Osteoblast (primary cell): Measurements from ENCODE around the gene DBH. TPM values are rescaled to one million over a fixed set of nuclear protein-coding genes. Genes with fewer than 3 reads are reported as not detected.

Experiments
- DNase-seq: peaks from one replicate; pipeline ENCODE4 v3.0.0; 2011; ENCODE audit warnings: low spot score, mixed read lengths; ENCODE audit not compliant: insufficient read length; ENCODE audit errors: missing footprints
- H2AFZ ChIP-seq: 2 replicates; pipeline ENCODE4 v1.6.0; 2011; ENCODE audit warnings: mild to moderate bottlenecking, low read length
- H3K27ac ChIP-seq: 2 replicates; pipeline ENCODE4 v1.5.1; 2011; ENCODE audit warnings: mild to moderate bottlenecking, low read depth, low read length, moderate library complexity
- H3K27me3 ChIP-seq: 2 replicates; pipeline ENCODE4 v1.6.0; 2012; ENCODE audit warnings: mild to moderate bottlenecking, control low read depth, inconsistent platforms, low read length, moderate library complexity; ENCODE audit not compliant: insufficient read depth
- H3K36me3 ChIP-seq: 2 replicates; pipeline ENCODE4 v1.5.1; 2011; ENCODE audit warnings: mild to moderate bottlenecking, low read length, control low read depth, moderate library complexity; ENCODE audit not compliant: insufficient read depth
- H3K4me1 ChIP-seq: 2 replicates; pipeline ENCODE4 v1.5.1; 2011; ENCODE audit warnings: mild to moderate bottlenecking, low read length, control low read depth, moderate library complexity; ENCODE audit not compliant: insufficient read depth
- H3K4me2 ChIP-seq: 2 replicates; pipeline ENCODE4 v1.6.0; 2011; ENCODE audit warnings: mild to moderate bottlenecking, low read length; ENCODE audit not compliant: insufficient read depth
- H3K4me3 ChIP-seq: fragments of 200-600 bp; sonication (generic); 3 replicates; pipeline ENCODE4 v1.5.1; 2012; ENCODE audit warnings: mild to moderate bottlenecking, low read length, inconsistent platforms; ENCODE audit not compliant: insufficient read depth
- H3K79me2 ChIP-seq: 2 replicates; pipeline ENCODE4 v1.6.0; 2012; ENCODE audit warnings: mild to moderate bottlenecking, low read length, control low read depth, inconsistent platforms; ENCODE audit not compliant: insufficient read depth
- H3K9me3 ChIP-seq: 2 replicates; pipeline ENCODE4 v1.5.1; 2011; ENCODE audit warnings: low read depth, low read length, control low read depth
- H4K20me1 ChIP-seq: 2 replicates; pipeline ENCODE4 v1.6.0; 2012; ENCODE audit warnings: mild to moderate bottlenecking, low read length, control low read depth; ENCODE audit not compliant: insufficient read depth
- CTCF ChIP-seq: IDR thresholded peaks from 2 replicates; pipeline ENCODE4 v1.5.1; 2011; ENCODE audit warnings: mild to moderate bottlenecking, low read depth, low read length, moderate library complexity; ENCODE audit errors: extremely low read depth
- total RNA-seq: library from RNA; depleted of rRNA; stranded (reverse); fragments of >200 nt; gene quantifications from 2 replicates; pipeline ENCODE4 v1.2.3, GENCODE V29; 2012

Gene DBH
- total RNA-seq, 1 donor = not detected

- no peaks in the 10 kb centered on the region for H3K9me3 ChIP-seq
- no peak for TF ChIP-seq CTCF
- H3K4me1 ChIP-seq = no peaks in the 10 kb centered on the region
- no peaks in the 10 kb centered on the region for H4K20me1 ChIP-seq
- H2AFZ ChIP-seq = no peak overlapping the region
- H3K4me3 ChIP-seq = no peak overlapping the region
- H3K27ac ChIP-seq = no peak overlapping the region
- peaks cover 47% of the 10 kb centered on the region for H3K27me3 ChIP-seq
- H3K79me2 ChIP-seq = no peaks in the 10 kb centered on the region
- H3K36me3 ChIP-seq = no peaks in the 10 kb centered on the region
- peak; percentile 60 for DNase-seq
- no peak overlapping the region for H3K4me2 ChIP-seq
Measured at GRCh38 chr9:133615606-133616188, 20.5 kb upstream of the DBH start.

- H2AFZ ChIP-seq = no peak overlapping the region
- H4K20me1 ChIP-seq = no peaks in the 10 kb centered on the region
- no peak overlapping the region for H3K4me2 ChIP-seq
- no peaks in the 10 kb centered on the region for H3K79me2 ChIP-seq
- peak; percentile 48 for DNase-seq
- H3K27ac ChIP-seq = no peak overlapping the region
- TF ChIP-seq CTCF = no peak
- peaks cover 55% of the 10 kb centered on the region for H3K27me3 ChIP-seq
- no peak overlapping the region for H3K4me3 ChIP-seq
- H3K36me3 ChIP-seq = no peaks in the 10 kb centered on the region
- H3K9me3 ChIP-seq = no peaks in the 10 kb centered on the region
- no peaks in the 10 kb centered on the region for H3K4me1 ChIP-seq
Measured at GRCh38 chr9:133616643-133617405, 19.3 kb upstream of the DBH start.

GRCh38 chr9:133618726-133619125 is 17.4 kb upstream of the DBH start:
- H3K27ac ChIP-seq = no peak overlapping the region
- H3K4me3 ChIP-seq = no peak overlapping the region
- H3K4me2 ChIP-seq = no peak overlapping the region
- H3K79me2 ChIP-seq = no peaks in the 10 kb centered on the region
- no peak for DNase-seq
- no peaks in the 10 kb centered on the region for H3K9me3 ChIP-seq
- H4K20me1 ChIP-seq = no peaks in the 10 kb centered on the region
- H2AFZ ChIP-seq = no peak overlapping the region
- H3K4me1 ChIP-seq = no peaks in the 10 kb centered on the region
- no peaks in the 10 kb centered on the region for H3K36me3 ChIP-seq
- peaks cover 58% of the 10 kb centered on the region for H3K27me3 ChIP-seq
- no peak for TF ChIP-seq CTCF

GRCh38 chr9:133619791-133620190 is 16.4 kb upstream of the DBH start:
- no peak for TF ChIP-seq CTCF
- H3K27me3 ChIP-seq = peaks cover 48% of the 10 kb centered on the region

More at GRCh38 chr9:133619791-133620190, 16.4 kb upstream of the DBH start:
- Histone ChIP-seq H2AFZ (no peak overlapping the region), H3K36me3 (no peaks in the 10 kb centered on the region), H3K9me3 (no peaks in the 10 kb centered on the region), H3K79me2 (no peaks in the 10 kb centered on the region), H3K4me3 (no peak overlapping the region), H3K4me1 (no peaks in the 10 kb centered on the region), H3K27ac (no peak overlapping the region), H3K4me2 (no peak overlapping the region), H4K20me1 (no peaks in the 10 kb centered on the region)
- DNase-seq = peak; percentile 17
